Neuronal stem cell (in vitro differentiated cells): Measurements from ENCODE around the gene DCHS1.

Experiments used
- DNase-seq: peaks from one replicate; pipeline ENCODE4 v3.0.0-alpha.2; 2013; ENCODE audit warnings: low spot score
- H2AFZ ChIP-seq: one replicate; pipeline ENCODE4 v1.6.1; 2013; ENCODE audit warnings: mild to moderate bottlenecking, low read length, inconsistent platforms
- H2AK5ac ChIP-seq: 2 replicates; pipeline ENCODE4 v1.6.1; 2013; ENCODE audit warnings: low read depth, mild to moderate bottlenecking, inconsistent platforms, low read length, moderate library complexity, mixed read lengths
- H2BK120ac ChIP-seq: 2 replicates; pipeline ENCODE4 v1.6.1; 2013; ENCODE audit warnings: low read depth, mild to moderate bottlenecking, inconsistent platforms, low read length, moderate library complexity, mixed read lengths
- H2BK12ac ChIP-seq: one replicate; pipeline ENCODE4 v1.6.1; 2013; ENCODE audit warnings: low read length, inconsistent platforms
- H2BK15ac ChIP-seq: 2 replicates; pipeline ENCODE4 v1.6.1; 2013; ENCODE audit warnings: mild to moderate bottlenecking, low read length, inconsistent platforms, mixed read lengths
- H2BK5ac ChIP-seq: one replicate; pipeline ENCODE4 v1.6.1; 2013; ENCODE audit warnings: inconsistent platforms, mild to moderate bottlenecking, low read length, moderate library complexity
- H3K14ac ChIP-seq: one replicate; pipeline ENCODE4 v1.6.1; 2013; ENCODE audit warnings: low read length, inconsistent platforms
- H3K18ac ChIP-seq: 2 replicates; pipeline ENCODE4 v1.6.1; 2013; ENCODE audit warnings: low read length, inconsistent platforms
- H3K23ac ChIP-seq: 2 replicates; pipeline ENCODE4 v1.6.1; 2013; ENCODE audit warnings: low read depth, mild to moderate bottlenecking, mixed read lengths, low read length, inconsistent platforms; ENCODE audit not compliant: poor library complexity
- H3K27ac ChIP-seq: replicated peaks from 3 replicates; pipeline ENCODE4 v1.5.1; 2013; ENCODE audit warnings: low read length, inconsistent platforms
- H3K27me3 ChIP-seq, 3 experiments: 2 replicates each; pipeline ENCODE4 v1.6.1; 2013; ENCODE audit warnings: low read length in 3 of 3, mild to moderate bottlenecking in 2 of 3, inconsistent platforms in 1 of 3, low read depth in 1 of 3, mixed read lengths in 1 of 3, moderate library complexity in 1 of 3; ENCODE audit not compliant: control insufficient read depth in 3 of 3, insufficient read depth in 3 of 3
- H3K36me3 ChIP-seq, 2 donors: replicated peaks in 1 of 2; 2 replicates each; pipeline ENCODE4 v1.6.1; 2013; ENCODE audit warnings: low read length in 2 of 2; ENCODE audit not compliant: control insufficient read depth in 2 of 2, insufficient read depth in 2 of 2
- H3K4ac ChIP-seq: 2 replicates; pipeline ENCODE4 v1.6.1; 2013; ENCODE audit warnings: inconsistent platforms, mild to moderate bottlenecking, low read length, moderate library complexity
- H3K4me1 ChIP-seq, 2 donors: 1 replicate in 1 of 2; 2 replicates in 1 of 2; pipeline ENCODE4 v1.6.1; 2013; ENCODE audit warnings: low read length in 2 of 2, low read depth in 1 of 2; ENCODE audit not compliant: control insufficient read depth in 2 of 2, insufficient read depth in 1 of 2
- H3K4me2 ChIP-seq: one replicate; pipeline ENCODE4 v1.6.1; 2013; ENCODE audit warnings: mild to moderate bottlenecking, low read length, inconsistent platforms; ENCODE audit not compliant: insufficient read depth, poor library complexity, severe bottlenecking
- H3K4me3 ChIP-seq, 2 donors: 2 replicates each; pipeline ENCODE4 v1.5.1; 2013; ENCODE audit warnings: low read length in 2 of 2, mild to moderate bottlenecking in 2 of 2, inconsistent platforms in 1 of 2, moderate library complexity in 1 of 2
- H3K79me1 ChIP-seq: one replicate; pipeline ENCODE4 v1.6.1; 2013; ENCODE audit warnings: low read depth, mild to moderate bottlenecking, inconsistent platforms, low read length, moderate library complexity
- H3K9ac ChIP-seq: one replicate; pipeline ENCODE4 v1.6.1; 2013; ENCODE audit warnings: mild to moderate bottlenecking, low read depth, low read length, inconsistent platforms; ENCODE audit not compliant: poor library complexity
- H3K9me3 ChIP-seq, 2 donors: replicated peaks in 1 of 2; 2 replicates each; pipeline versions ENCODE3 to v1.6.1; 2013; ENCODE audit warnings: low read length in 2 of 2, mild to moderate bottlenecking in 2 of 2, inconsistent platforms in 1 of 2, low read depth in 1 of 2, mixed read lengths in 1 of 2, moderate library complexity in 1 of 2; ENCODE audit not compliant: control insufficient read depth in 2 of 2, insufficient read depth in 1 of 2
- H4K8ac ChIP-seq: one replicate; pipeline ENCODE4 v1.6.1; 2013; ENCODE audit warnings: low read depth, mild to moderate bottlenecking, inconsistent platforms, low read length, moderate library complexity
- H4K91ac ChIP-seq: one replicate; pipeline ENCODE4 v1.6.1; 2013; ENCODE audit warnings: low read length, low read depth, mild to moderate bottlenecking, inconsistent platforms; ENCODE audit not compliant: poor library complexity
- WGBS, 2 donors: extraction: QIAGEN DNeasy Blood & Tissue Kit; methylation state at CpG; one replicate each; pipeline ENCODE4 v1.1.7; 2013; ENCODE audit warnings: missing lambda C conversion rate in 2 of 2, mixed read lengths in 1 of 2; ENCODE audit not compliant: insufficient read length in 2 of 2, insufficient replicate concordance in 1 of 2; ENCODE audit errors: extremely low coverage in 2 of 2; 5-methylcytosine and 5-hydroxymethylcytosine counted together

DCHS1 gene

GRCh38 chr11:6586434-6587359 is 68.9 kb downstream of the DCHS1 start:
- DNase-seq: no peak
- Histone ChIP-seq H3K27me3 (no peaks in the 10 kb centered on the region), H2AFZ (no peak overlapping the region), H3K4me1 (peaks cover 0 to 2% of the 10 kb centered on the region in 2 donors), H3K4me3 (peak overlapping the region in 1 of 2 donors; percentile 20), H4K91ac (peak overlapping the region; percentile 53), H2BK120ac (peak overlapping the region; percentile 47), H3K9me3 (peaks cover 4 to 23% of the 10 kb centered on the region in 2 donors), H3K36me3 (peaks cover 0 to 15% of the 10 kb centered on the region in 2 donors), H3K4ac (no peak overlapping the region), H3K79me1 (peaks cover 5% of the 10 kb centered on the region), H3K23ac (peak overlapping the region; percentile 43), H2BK15ac (peak overlapping the region; percentile 85), H3K14ac (no peak overlapping the region), H2AK5ac (no peak overlapping the region), H3K9ac (peak overlapping the region; percentile 60), H3K27ac (no peak overlapping the region), H3K18ac (peak overlapping the region; percentile 90), H2BK5ac (peak overlapping the region; percentile 75), H4K8ac (peak overlapping the region; percentile 65), H2BK12ac (peak overlapping the region; percentile 73), H3K4me2 (peak overlapping the region; percentile 40)
- no CpG with 5 or more reads among the region's 25 CpGs for WGBS, 2 donors

- H3K9me3 ChIP-seq: peaks cover 8 to 23% of the 10 kb centered on the region in 2 donors
- peaks cover 0 to 4% of the 10 kb centered on the region in 2 donors for H3K36me3 ChIP-seq
- no CpG with 5 or more reads among the region's 4 CpGs for WGBS, 2 donors
- no peak overlapping the region for H3K14ac ChIP-seq
- H3K79me1 ChIP-seq: peaks cover 5% of the 10 kb centered on the region
- no peak overlapping the region for H3K4me2 ChIP-seq
- no peak overlapping the region for H2BK120ac ChIP-seq
- no peak overlapping the region for H2BK15ac ChIP-seq
- no peak overlapping the region for H2AFZ ChIP-seq
- H3K9ac ChIP-seq: no peak overlapping the region
- no peak overlapping the region for H4K8ac ChIP-seq
- no peak overlapping the region for H3K23ac ChIP-seq
- H3K4ac ChIP-seq: no peak overlapping the region
- no peak overlapping the region for H2BK5ac ChIP-seq
- H2AK5ac ChIP-seq: no peak overlapping the region
- no peak overlapping the region for H3K4me3 ChIP-seq
- no peak for DNase-seq
- H2BK12ac ChIP-seq: no peak overlapping the region
- H3K27ac ChIP-seq: no peak overlapping the region
- peaks cover 0 to 2% of the 10 kb centered on the region in 2 donors for H3K4me1 ChIP-seq
- no peak overlapping the region for H3K18ac ChIP-seq
- no peak overlapping the region for H4K91ac ChIP-seq
- H3K27me3 ChIP-seq: no peaks in the 10 kb centered on the region
Observed at GRCh38 chr11:6584528-6584927, 71.1 kb downstream of the DCHS1 start.

GRCh38 chr11:6583584-6583983 is 72.0 kb downstream of the DCHS1 start:
- Histone ChIP-seq H3K79me1 (peaks cover 5% of the 10 kb centered on the region), H3K9ac (no peak overlapping the region), H3K36me3 (peaks cover 0 to 4% of the 10 kb centered on the region in 2 donors), H3K18ac (no peak overlapping the region), H3K27ac (no peak overlapping the region), H3K23ac (no peak overlapping the region), H3K14ac (no peak overlapping the region), H2BK120ac (no peak overlapping the region), H2BK5ac (no peak overlapping the region), H2AFZ (no peak overlapping the region), H2BK12ac (no peak overlapping the region), H4K8ac (no peak overlapping the region), H2AK5ac (no peak overlapping the region), H3K4ac (no peak overlapping the region), H3K4me1 (peaks cover 0 to 2% of the 10 kb centered on the region in 2 donors), H3K9me3 (peaks cover 8 to 23% of the 10 kb centered on the region in 2 donors), H2BK15ac (no peak overlapping the region), H4K91ac (no peak overlapping the region), H3K27me3 (no peaks in the 10 kb centered on the region), H3K4me2 (no peak overlapping the region), H3K4me3 (no peak overlapping the region)
- no peak for DNase-seq
- no CpG with 5 or more reads among the region's 1 CpG for WGBS, 2 donors

- H4K8ac ChIP-seq: no peak overlapping the region
- H2AK5ac ChIP-seq: no peak overlapping the region
- H3K23ac ChIP-seq: no peak overlapping the region
- no peak overlapping the region for H3K4ac ChIP-seq
- H3K4me2 ChIP-seq: no peak overlapping the region
- no peaks in the 10 kb centered on the region for H3K4me1 ChIP-seq
- H3K14ac ChIP-seq: no peak overlapping the region
- no peak overlapping the region for H2AFZ ChIP-seq
- no peak overlapping the region for H4K91ac ChIP-seq
- H2BK12ac ChIP-seq: no peak overlapping the region
- no peaks in the 10 kb centered on the region for H3K27me3 ChIP-seq
- no peaks in the 10 kb centered on the region for H3K36me3 ChIP-seq
- H2BK120ac ChIP-seq: no peak overlapping the region
- DNase-seq: no peak
- peaks cover 4 to 17% of the 10 kb centered on the region in 2 donors for H3K9me3 ChIP-seq
- no peak overlapping the region for H3K4me3 ChIP-seq
- no peaks in the 10 kb centered on the region for H3K79me1 ChIP-seq
- H3K18ac ChIP-seq: no peak overlapping the region
- H2BK5ac ChIP-seq: no peak overlapping the region
- H3K27ac ChIP-seq: no peak overlapping the region
- H2BK15ac ChIP-seq: no peak overlapping the region
- no peak overlapping the region for H3K9ac ChIP-seq
- WGBS, 2 donors: no CpG with 5 or more reads among the region's 2 CpGs
Observed at GRCh38 chr11:6579681-6580080, 75.9 kb downstream of the DCHS1 start.
